Putamen (tissue), 1 donor: ENCODE results near the gene TMTC3.
"Not testable (repeated sequence)": the region's sequence is repeated elsewhere in the genome, so short reads cannot be mapped to it uniquely, and the experiment has no call there.

ENCODE experiments used
- DNase-seq: peaks from one replicate; pipeline ENCODE4 v3.0.0-alpha.2; 2016; ENCODE audit warnings: low spot score

Gene TMTC3

DNA sequence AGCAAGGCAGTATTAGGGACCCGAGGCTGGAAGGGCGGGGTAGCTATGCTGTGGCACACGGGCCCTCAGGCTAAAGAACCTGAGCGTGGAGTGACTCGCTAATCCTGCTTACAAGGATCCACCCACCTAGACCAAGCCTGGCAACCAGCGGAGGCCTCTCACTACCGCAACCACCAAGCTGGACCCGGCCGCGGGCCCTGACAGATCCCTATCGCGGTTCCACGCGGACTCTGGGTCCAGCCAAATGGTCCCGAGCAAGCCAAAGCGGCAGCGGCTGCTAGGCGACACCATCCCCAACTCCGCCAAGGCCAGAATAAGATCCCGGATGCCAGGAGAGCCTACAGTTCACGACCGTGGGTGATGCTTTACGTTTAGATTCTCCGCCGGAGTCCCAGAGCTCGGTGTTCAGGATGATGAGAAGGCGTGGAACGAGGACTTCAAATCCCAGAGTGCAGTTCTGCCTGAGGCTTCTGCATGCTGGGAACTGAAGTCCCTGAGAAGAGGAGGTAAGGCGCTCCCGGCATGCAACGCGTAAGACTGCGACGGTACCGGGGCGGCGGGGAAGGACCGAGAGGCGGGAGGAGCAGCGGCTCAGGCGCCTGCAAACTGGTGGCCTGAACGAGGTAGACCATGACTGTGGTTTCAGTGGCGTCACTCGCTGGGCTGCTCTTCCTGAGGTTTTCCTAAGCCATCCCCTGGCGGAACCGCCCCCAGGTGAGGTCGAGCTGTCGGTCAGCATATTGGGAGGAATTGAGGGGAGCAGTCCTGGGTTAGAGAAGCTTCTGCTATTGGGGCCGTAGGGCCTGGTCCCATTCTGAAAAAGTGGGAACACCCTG is at the start of gene TMTC3, which contains the start of gene CEP290:
Gene TMTC3 (plus strand): TSS at position 534 of the 836 bp plus-strand sequence. CDS start 6,009 bp downstream, outside the sequence.
Gene CEP290 (minus strand): TSS at position 315 of the 836 bp plus-strand sequence. CDS start 781 bp downstream, outside the sequence.
- DNase-seq, result peak; percentile 100

- no peak for DNase-seq
Measured at GRCh38 chr12:88092771-88093170, 49.3 kb upstream of the TMTC3 start.

DNA sequence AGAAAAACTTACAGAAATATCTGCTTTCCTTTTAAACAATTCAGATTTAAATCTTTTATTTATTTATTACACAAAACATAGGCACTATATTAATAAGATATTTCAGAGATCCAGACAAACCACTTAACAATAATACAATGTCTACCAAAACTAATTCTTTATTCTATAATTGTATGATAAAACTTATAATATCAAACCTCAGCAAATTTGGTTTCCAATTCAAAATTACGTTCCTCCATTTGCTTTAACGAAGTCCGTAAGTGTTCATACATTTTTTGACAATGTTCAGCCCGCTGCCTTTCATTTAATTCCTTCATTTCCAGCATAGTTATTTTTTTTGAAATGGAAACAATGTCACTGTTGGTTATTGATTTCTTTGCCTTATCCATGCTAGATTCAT is 48.5 kb upstream of the TMTC3 start:
- DNase-seq, result no peak

- DNase-seq, result no peak
Measured at GRCh38 chr12:88108021-88108420, 34.1 kb upstream of the TMTC3 start.

GRCh38 chr12:88111074-88111652 is 30.9 kb upstream of the TMTC3 start:
- peak; percentile 19 for DNase-seq

- no peak for DNase-seq
Measured at GRCh38 chr12:88113871-88114270, 28.2 kb upstream of the TMTC3 start.

- no peak for DNase-seq
Measured at GRCh38 chr12:88122666-88123065, 19.4 kb upstream of the TMTC3 start.

GRCh38 chr12:88127099-88127498 is 15.0 kb upstream of the TMTC3 start:
- no peak for DNase-seq

DNA sequence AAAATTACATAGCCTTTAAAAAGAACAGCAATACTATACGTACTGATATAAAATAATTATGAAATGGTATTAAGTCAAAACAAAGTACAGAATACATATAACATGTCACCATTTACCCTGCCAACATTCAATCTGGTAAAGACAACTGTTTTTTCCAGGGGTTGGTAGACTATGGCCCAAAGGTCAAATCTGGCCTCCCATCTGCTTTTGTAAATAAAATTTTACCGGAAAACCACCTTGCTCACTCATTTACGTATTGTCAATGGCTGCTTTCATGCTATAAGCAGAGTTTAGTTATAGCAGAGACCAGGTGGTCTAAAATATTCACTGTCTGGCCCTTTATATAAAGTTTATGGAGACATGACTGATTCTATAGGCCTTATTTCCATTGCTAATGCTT is 14.3 kb upstream of the TMTC3 start:
- DNase-seq, result no peak

DNA sequence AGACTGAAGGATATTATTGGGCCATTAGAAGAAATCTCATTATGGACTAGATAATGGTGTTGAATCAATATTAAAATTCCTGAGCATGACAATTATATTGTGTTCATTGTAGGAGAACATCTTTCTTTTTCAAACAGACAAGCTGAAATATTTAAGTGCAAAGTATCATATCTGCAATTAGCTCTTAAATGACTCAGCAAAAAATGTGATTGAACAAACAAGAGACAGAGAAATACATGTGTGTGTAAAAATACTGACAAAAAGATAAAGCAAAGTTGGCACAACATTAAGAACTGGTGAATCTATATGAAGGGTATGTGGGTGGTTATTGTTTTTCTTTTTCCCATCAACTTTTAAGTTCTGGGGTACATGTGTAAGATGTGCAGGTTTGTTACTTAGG is 9.7 kb upstream of the TMTC3 start:
- no peak for DNase-seq

DNA sequence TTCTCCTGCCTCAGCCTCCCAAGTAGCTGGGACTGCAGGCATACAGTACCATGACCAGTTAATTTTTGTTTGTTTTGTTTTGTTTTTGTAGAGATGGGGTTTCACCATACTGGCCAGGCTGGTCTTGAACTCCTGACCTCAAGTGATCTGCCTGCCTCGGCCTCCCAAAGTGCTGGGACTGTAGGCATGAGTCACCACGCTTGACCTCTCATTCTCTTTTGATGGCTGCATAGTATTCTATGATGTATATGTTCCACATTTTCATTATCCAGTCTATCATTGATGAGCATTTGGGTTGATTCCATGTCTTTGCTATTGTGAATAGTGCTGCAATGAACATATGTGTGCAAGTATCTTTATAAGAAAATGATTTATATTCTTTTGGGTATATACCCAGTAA is 8.9 kb upstream of the TMTC3 start:
- DNase-seq, result not testable (repeated sequence)

DNA sequence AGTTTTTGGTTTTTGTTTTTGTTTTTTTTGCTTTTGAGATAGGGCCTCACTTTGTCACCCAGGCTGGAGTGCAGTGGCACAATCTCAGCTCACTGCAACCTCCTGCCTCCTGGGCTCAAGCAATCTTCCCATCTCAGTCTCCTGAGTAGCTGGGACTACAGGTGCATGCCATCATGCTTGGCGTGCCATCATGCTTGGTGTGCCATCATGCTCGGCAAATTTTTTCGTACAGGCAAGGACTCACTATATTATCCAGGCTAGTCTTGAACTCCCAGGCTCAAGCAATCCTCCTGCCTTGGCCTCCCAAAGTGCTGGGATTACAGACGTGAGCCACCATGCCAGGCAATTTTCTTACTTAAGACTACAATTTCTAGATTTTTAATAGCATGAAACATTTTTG is 2.4 kb upstream of the TMTC3 start:
- DNase-seq, result not testable (repeated sequence)

DNA sequence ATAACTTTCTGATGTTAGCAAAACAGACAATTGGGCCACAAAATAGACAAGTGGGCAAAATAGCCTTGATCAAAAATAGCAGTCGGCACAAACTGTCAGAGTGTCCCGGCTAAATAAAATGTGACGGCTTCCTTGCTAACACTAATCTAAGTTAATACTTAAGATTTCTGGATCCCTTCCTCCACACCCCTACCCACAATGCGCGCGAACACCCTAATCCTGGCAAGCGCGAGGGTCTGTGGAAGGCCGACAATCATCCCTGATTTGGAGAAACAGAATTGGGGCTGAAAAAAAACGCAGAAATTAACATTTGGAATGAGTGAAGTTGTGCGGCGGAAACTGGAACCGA is 708 bp upstream of the TMTC3 start:
- no peak for DNase-seq

GRCh38 chr12:88142610-88142991 is 494 bp downstream of the TMTC3 start:
- DNase-seq, result peak; percentile 8

DNA sequence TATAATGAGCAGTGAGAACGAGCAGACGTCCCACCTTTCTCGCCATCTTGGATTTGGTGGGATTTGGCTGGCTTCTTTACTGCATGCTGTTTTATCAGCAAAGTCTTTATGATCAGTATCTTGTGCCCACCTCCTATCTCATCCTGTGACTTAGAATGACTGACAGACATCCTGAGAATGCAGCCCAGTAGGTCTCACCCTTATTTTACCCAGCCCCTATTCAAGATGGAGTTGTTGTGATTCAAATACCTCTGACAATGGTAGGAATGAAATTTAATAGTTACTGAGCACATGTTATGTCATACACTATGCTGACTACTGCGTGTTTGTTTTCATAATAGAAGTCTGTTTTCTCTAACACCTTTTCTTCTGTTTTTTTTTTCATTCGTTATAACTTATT is 1.9 kb downstream of the TMTC3 start:
- DNase-seq, result no peak

DNA sequence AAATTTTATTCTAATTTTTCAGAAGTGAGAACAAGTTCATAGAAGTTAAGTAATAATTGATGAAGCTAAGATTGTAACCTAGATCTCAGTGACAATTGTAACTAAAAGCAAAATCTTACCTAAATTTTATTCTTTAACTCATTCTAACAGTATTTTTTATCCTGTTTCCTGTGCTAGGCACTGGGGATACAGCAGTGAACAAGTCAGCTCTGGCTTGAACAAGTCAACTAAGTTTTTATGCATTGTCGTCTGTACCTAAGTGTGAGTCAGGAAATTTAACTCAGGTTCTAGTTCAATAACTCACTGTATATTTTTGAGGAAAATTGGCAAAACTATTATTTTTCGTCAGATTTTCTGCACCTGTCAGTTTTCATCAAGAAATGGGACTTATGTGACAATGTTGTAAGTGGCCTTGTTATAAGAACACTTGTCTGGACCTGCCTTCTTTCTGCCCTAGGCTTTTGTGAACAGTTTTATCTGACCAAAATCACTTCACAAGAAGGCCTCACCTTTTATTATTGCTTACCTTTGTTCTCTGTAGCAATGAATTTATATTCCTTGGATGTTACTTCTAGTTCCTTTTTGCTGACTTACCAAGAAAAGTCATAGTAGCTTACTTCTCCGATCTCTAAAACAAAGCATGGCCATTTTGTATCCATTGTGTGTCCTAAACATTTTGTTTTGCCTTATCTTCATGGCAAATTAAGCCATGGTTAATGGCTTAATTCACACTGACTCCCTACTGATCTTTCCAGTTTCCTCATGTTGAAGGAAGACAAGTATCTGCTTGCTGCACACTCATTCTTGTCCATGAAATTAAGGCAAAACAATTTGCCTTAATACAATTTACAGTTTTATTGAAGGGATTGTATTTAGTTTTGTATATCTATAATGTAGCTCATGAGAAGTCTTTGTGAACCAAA is 2.7 kb downstream of the TMTC3 start:
- no peak for DNase-seq

DNA sequence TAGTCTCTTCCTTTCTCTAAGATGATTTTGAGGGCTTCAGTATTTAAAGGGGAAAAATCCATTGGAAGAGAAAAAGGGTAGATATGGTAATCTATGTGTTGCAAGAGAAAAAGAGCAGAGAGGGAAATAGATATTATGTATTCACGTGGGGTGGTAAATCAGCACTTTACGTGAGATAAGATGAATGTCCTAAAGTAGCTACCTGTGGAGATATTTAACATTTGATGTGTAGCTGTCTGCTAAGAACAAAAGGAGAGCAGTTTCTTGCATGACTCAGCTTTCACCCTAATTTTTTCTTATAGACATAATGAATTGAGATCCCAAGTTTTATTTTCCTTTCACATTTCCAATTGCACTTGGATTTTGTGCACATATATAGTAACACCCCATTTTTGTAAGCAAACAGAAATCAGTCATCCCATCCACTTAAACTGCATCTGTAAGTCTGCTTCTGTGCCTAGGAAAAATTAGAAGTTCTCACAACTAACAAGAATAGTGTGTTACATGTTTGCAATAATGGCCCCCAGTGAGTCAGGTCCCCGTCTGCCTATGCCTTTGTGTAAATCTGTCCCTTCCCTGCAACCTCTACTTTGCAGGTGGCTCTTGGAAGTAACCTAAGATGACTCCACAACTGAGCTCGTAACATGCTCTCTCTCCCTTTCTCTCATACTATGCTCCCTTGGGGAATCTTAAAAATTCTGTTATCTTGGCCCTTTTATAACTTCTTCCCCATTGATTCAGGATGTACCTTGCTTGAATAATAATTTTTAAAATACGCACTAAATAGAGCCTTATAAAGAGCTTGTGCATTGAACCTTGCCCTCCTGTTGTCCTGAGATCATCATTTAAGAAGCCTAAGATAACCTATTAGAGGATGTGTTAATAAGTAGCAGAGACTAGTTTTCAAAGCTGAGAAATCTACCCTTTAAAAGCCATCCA is 3.7 kb downstream of the TMTC3 start:
- no peak for DNase-seq

- no peak for DNase-seq
Measured at GRCh38 chr12:88150063-88150462, 8.0 kb downstream of the TMTC3 start.

DNA sequence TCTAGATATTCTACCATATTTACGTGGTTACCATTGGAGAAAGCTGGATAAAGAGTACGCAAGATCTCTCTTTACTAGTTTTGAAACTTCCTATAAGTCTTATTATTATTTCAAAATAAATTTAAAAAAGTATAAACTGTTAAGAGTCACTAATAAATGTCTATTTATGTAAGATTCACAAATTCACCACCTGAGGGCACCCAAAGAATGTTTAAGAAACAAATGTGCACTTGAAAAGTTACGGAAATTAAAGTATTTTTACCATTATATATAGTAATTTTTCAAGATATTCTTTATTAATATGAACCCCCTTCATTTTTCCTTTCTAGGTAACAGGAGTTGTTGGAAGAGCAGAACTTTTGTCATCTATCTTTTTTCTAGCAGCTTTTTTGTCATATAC is 11.9 kb downstream of the TMTC3 start:
- DNase-seq, result no peak

GRCh38 chr12:88156075-88156654 is 14.1 kb downstream of the TMTC3 start:
- DNase-seq, result no peak

- no peak for DNase-seq
Measured at GRCh38 chr12:88163371-88163770, 21.3 kb downstream of the TMTC3 start.
